PC-9 (cell line): ENCODE results near the gene SF3A2. TPM values are rescaled to one million over a fixed set of nuclear protein-coding genes. Genes with fewer than 3 reads are reported as not detected.

Experiments
- BruUV-seq: library from RNA; stranded (reverse); fragments of 400-500 nt; replicated peaks from 2 replicates; lab custom pipeline; 2021; lab: Mats Ljungman, UMichigan
- CTCF ChIA-PET: fragments of 300-600 bp; sonication (Branson Sonifier 250); formaldehyde crosslinking; loops from one replicate; lab custom pipeline; 2022; ENCODE audit warnings: antibody characterized with exemption; lab: Charles Lee
- POLR2A ChIA-PET: fragments of 300-600 bp; sonication (Branson Sonifier 250); formaldehyde crosslinking; loops from one replicate; lab custom pipeline; 2022; ENCODE audit warnings: antibody characterized with exemption; ENCODE audit not compliant: unreplicated experiment; lab: Charles Lee
- DNase-seq, 2 experiments: peaks; one replicate each; pipeline versions ENCODE4 v3.0.0 to v3.0.0-alpha.2; 2015 to 2022; ENCODE audit warnings: mixed read lengths in 1 of 2
- H2AFZ ChIP-seq: fragments of 200-600 bp; sonication (generic); 2 replicates; pipeline ENCODE4 v1.8.1; 2017; ENCODE audit warnings: antibody characterized with exemption
- H3F3A ChIP-seq: fragments of 200-600 bp; sonication (generic); 2 replicates; pipeline ENCODE4 v1.8.1; 2017; ENCODE audit warnings: antibody characterized with exemption, mild to moderate bottlenecking, low read depth; ENCODE audit not compliant: insufficient read depth
- H3K27ac ChIP-seq: fragments of 200-600 bp; sonication (generic); 2 replicates; pipeline ENCODE4 v1.6.1; 2016; ENCODE audit warnings: mixed run types
- H3K27me3 ChIP-seq: fragments of 200-600 bp; sonication (generic); 2 replicates; pipeline ENCODE4 v1.6.1; 2016; ENCODE audit warnings: low read depth, mixed run types; ENCODE audit not compliant: insufficient read depth
- H3K36me3 ChIP-seq: fragments of 200-600 bp; sonication (generic); 2 replicates; pipeline ENCODE4 v1.6.1; 2016; ENCODE audit warnings: low read depth, mixed run types
- H3K4me1 ChIP-seq: fragments of 200-600 bp; sonication (generic); replicated peaks from 2 replicates; pipeline ENCODE4 v1.6.1; 2016; ENCODE audit warnings: mixed run types; ENCODE audit not compliant: insufficient read depth
- H3K4me2 ChIP-seq: fragments of 200-600 bp; sonication (generic); 2 replicates; pipeline ENCODE4 v1.6.1; 2017; ENCODE audit warnings: mixed run types
- H3K4me3 ChIP-seq: fragments of 200-600 bp; sonication (generic); 2 replicates; pipeline ENCODE4 v1.6.1; 2016; ENCODE audit warnings: mixed run types
- H3K79me2 ChIP-seq: fragments of 200-600 bp; sonication (generic); 2 replicates; pipeline ENCODE4 v1.6.1; 2017; ENCODE audit warnings: low read depth, mixed run types
- H3K9me2 ChIP-seq: fragments of 200-600 bp; sonication (generic); 2 replicates; pipeline ENCODE4 v1.8.1; 2017; ENCODE audit warnings: mild to moderate bottlenecking; ENCODE audit not compliant: insufficient read depth
- H3K9me3 ChIP-seq: fragments of 200-600 bp; sonication (generic); 2 replicates; pipeline ENCODE4 v1.8.1; 2016; ENCODE audit warnings: low read depth; ENCODE audit not compliant: insufficient read depth
- H4K20me1 ChIP-seq: fragments of 200-600 bp; sonication (generic); 2 replicates; pipeline ENCODE4 v1.8.1; 2017; ENCODE audit not compliant: insufficient read depth
- EZH2 ChIP-seq: fragments of 200-600 bp; sonication (generic); IDR thresholded peaks from 2 replicates; pipeline ENCODE4 v1.8.0; 2017; ENCODE audit warnings: antibody characterized with exemption, low read depth
- intact Hi-C: fragments of 100-400 bp; cut with micrococcal nuclease; formaldehyde crosslinking; loops from one replicate; pipeline ENCODE4 v1.10.0; 2022; ENCODE audit not compliant: unreplicated experiment
- total RNA-seq: library from RNA; stranded (reverse); gene quantifications from 2 replicates; pipeline ENCODE4 v1.2.3, GENCODE V29; 2021
- TF ChIP-seq, protein P1 (sequence below): fragments of 200-600 bp; sonication (generic); conservative IDR thresholded peaks from 2 replicates; pipeline ENCODE4 v1.6.1; 2017; ENCODE audit warnings: mixed run types, antibody characterized with exemption, mild to moderate bottlenecking, moderate library complexity

SF3A2 gene
- total RNA-seq, 1 experiment from 2014 or later = 83.0 TPM

DNA sequence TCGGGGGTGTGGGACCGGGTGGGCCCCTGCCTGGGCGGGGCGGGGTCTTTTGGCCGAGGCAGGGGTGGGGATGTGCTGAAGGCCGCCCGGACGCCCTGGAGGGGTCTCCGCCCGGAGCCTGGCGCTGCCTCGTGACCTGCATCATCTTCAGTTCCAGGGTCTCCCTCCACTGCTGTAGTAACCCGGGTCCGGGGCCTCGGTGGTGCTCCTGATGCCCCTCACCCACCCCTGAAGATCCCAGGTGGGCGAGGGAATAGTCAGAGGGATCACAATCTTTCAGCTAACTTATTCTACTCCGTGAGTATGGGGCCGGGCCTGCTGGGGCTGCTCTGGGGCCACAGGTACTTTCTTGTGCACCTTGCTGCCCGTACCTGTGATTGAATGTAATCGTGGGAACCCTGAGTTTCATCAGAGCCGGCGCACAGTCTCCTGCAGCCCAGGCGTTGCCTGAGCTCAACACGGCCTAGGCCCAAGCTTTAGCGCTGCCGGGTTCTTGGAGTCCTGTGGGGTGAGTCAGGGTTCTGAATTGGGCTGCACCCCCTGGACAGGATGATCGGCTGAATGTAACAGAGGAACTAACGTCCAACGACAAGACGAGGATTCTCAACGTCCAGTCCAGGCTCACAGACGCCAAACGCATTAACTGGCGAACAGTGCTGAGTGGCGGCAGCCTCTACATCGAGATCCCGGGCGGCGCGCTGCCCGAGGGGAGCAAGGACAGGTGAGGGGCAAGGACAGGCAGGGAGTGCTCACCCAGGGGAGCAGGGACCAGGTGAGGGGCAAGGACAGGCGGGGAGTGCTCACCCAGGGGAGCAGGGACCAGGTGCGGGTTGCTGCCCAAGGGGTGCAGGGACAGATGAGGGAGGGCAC, 34.8 kb downstream of the SF3A2 start:
- peak in 1 of 2 experiments; percentile 52 for DNase-seq
- Histone ChIP-seq H4K20me1 (peaks cover 37% of the 10 kb centered on the region), H3K9me2 (no peaks in the 10 kb centered on the region), H3K4me3 (peak overlapping the region; percentile 88), H3K79me2 (peaks cover 50% of the 10 kb centered on the region), H3F3A (peaks cover 32% of the 10 kb centered on the region), H3K27ac (peak overlapping the region; percentile 53), H3K9me3 (no peaks in the 10 kb centered on the region), H2AFZ (no peak overlapping the region), H3K4me2 (peak overlapping the region; percentile 87), H3K27me3 (no peaks in the 10 kb centered on the region), H3K36me3 (peaks cover 6% of the 10 kb centered on the region; the same call in 1 of the 2 replicates), H3K4me1 (peaks cover 15% of the 10 kb centered on the region; the same call in 1 of the 2 replicates)
- ChIA-PET CTCF (no interaction called here), POLR2A (no interaction called here)
- intact Hi-C loops = no loop called here
- TF ChIP-seq, protein P1, sequence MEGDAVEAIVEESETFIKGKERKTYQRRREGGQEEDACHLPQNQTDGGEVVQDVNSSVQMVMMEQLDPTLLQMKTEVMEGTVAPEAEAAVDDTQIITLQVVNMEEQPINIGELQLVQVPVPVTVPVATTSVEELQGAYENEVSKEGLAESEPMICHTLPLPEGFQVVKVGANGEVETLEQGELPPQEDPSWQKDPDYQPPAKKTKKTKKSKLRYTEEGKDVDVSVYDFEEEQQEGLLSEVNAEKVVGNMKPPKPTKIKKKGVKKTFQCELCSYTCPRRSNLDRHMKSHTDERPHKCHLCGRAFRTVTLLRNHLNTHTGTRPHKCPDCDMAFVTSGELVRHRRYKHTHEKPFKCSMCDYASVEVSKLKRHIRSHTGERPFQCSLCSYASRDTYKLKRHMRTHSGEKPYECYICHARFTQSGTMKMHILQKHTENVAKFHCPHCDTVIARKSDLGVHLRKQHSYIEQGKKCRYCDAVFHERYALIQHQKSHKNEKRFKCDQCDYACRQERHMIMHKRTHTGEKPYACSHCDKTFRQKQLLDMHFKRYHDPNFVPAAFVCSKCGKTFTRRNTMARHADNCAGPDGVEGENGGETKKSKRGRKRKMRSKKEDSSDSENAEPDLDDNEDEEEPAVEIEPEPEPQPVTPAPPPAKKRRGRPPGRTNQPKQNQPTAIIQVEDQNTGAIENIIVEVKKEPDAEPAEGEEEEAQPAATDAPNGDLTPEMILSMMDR = no peak
- TF ChIP-seq EZH2 = no peak
- BruUV-seq = TSS peak; percentile 16

DNA sequence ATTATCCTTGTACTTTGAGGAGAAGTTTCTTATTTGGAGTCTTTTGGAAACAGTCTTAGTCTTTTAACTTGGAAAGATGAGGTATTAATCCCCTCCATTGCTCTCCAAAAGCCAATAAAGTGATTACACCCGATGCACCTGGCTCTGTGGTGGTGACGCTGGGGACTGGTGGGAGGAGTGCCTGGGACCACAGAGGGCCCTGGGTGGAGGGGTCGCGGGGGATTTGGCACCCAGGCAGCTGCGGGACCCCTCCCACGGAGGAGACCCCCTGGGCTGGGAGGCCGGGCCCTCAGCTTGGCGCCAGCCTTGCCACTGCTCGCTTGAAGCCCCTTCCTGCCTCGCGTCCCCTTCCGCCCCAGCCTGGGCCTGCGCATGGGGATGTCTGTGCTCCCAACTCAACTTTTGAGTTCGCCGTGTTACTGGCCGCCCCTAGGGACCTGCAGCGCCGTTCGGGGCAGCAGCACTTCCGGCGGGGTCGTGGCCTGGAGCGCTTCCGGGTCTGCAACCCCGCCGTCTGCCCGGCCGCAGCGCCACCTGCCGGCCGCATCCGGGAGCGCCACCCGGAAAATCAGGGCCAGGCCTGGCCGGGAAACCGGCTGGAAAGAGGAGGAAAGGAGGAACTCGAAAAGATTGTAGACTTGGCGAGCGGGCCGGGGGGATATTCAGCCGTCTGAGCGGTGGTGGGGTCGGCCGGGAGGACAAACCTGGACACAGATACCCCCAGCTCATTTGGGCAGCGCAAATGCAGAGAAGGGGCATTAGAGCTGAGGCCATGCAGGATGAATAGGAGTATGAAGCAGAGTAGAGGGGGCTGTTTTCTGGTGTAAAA, 36.9 kb downstream of the SF3A2 start:
- peak overlapping the region; percentile 50; the same call in 1 of the 2 replicates for H3K4me3 ChIP-seq
- H3K79me2 ChIP-seq = peaks cover 50% of the 10 kb centered on the region
- ChIA-PET CTCF (no interaction called here), POLR2A (no interaction called here)
- H3K27ac ChIP-seq = 0 out of 2 replicates have a peak overlapping the region, but pooled peaks have one; percentile 34
- H3K36me3 ChIP-seq = peaks cover 6% of the 10 kb centered on the region; the same call in 1 of the 2 replicates
- H3K4me2 ChIP-seq = peak overlapping the region; percentile 87
- H3K27me3 ChIP-seq = no peaks in the 10 kb centered on the region
- peaks cover 32% of the 10 kb centered on the region for H3F3A ChIP-seq
- H3K4me1 ChIP-seq = peaks cover 15% of the 10 kb centered on the region; the same call in 1 of the 2 replicates
- H4K20me1 ChIP-seq = peaks cover 37% of the 10 kb centered on the region
- H3K9me3 ChIP-seq = no peaks in the 10 kb centered on the region
- no peak for TF ChIP-seq EZH2
- TF ChIP-seq, protein P1 = peak; percentile 79
- intact Hi-C loops = no loop called here
- no peak overlapping the region for H2AFZ ChIP-seq
- no TSS peak for BruUV-seq
- peak; percentile 49 to 66 for DNase-seq
- H3K9me2 ChIP-seq = no peaks in the 10 kb centered on the region

DNA sequence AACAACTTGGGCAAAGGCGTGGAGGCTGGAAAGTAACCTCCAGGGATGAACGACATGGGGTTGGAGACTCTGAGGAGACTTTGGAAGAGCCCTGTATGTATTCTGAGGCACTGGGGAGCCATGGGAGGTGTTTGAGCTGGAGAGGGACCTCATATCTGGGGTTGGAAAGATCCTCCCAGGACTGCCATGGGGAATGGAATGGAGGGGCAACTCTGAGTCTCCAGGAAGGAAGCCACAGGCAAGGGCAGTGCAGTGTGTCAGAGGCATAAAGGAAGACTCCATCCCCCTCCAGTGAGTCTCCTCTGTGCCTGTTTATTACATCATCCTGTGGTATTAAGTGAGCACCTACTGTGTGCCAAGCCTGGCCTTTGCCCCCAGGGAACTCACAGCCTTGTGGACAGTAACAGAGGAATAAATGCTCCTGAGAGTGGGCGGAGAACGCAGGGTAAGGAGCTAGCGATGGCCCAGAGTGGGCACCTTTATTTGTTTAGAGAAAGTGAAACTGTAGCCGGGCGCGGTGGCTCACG, 37.6 kb downstream of the SF3A2 start:
- Histone ChIP-seq H3F3A (peaks cover 32% of the 10 kb centered on the region), H3K4me2 (peak overlapping the region; percentile 87; the same call in 1 of the 2 replicates), H2AFZ (no peak overlapping the region), H3K27me3 (no peaks in the 10 kb centered on the region), H3K27ac (no peak overlapping the region), H3K9me2 (no peaks in the 10 kb centered on the region), H3K79me2 (peaks cover 50% of the 10 kb centered on the region), H3K36me3 (peaks cover 6% of the 10 kb centered on the region; the same call in 1 of the 2 replicates), H3K9me3 (no peaks in the 10 kb centered on the region), H3K4me1 (peaks cover 15% of the 10 kb centered on the region; the same call in 1 of the 2 replicates), H4K20me1 (peaks cover 37% of the 10 kb centered on the region), H3K4me3 (peak overlapping the region; percentile 50; the same call in 1 of the 2 replicates)
- intact Hi-C loops = no loop called here
- BruUV-seq = no TSS peak
- CTCF ChIA-PET = no interaction called here
- TF ChIP-seq, protein P1 = no peak
- no peak for TF ChIP-seq EZH2
- POLR2A ChIA-PET = interaction anchor here (0.6 kb wide), 1 partner anchor 8 kb away, joined by 6 read pairs; no protein-coding TSS in a partner anchor
- no peak for DNase-seq
